B cell (primary cell): ENCODE measurements around the gene EXOC4.

Experiments used
- CTCF ChIP-seq: fragments of 200-600 bp; IDR thresholded peaks from one replicate; pipeline ENCODE4 v1.8.0; 2022; ENCODE audit warnings: antibody characterized with exemption, mild to moderate bottlenecking
- EZH2 ChIP-seq: IDR thresholded peaks from 2 replicates; pipeline ENCODE4 v1.6.1; 2012; ENCODE audit warnings: borderline replicate concordance, low read depth, mild to moderate bottlenecking, moderate library complexity, low read length; ENCODE audit not compliant: insufficient read depth, poor library complexity, severe bottlenecking

GRCh38 chr7:133625046-133625445 is 372.2 kb downstream of the EXOC4 start:
- no peak for TF ChIP-seq CTCF
- no peak for TF ChIP-seq EZH2
